ENCODE data around the gene PAQR7. TPM values are rescaled to one million over a fixed set of nuclear protein-coding genes. Genes with fewer than 3 reads are reported as not detected.

Gene PAQR7
- polyA plus RNA-seq, 1 experiment = 10.7 TPM

GRCh38 chr1:25869909-25870606, 5.5 kb downstream of the PAQR7 start:
- TF ChIP-seq CTCF (IDR thresholded peaks at IDR 0.05; ENCODE audit: low read depth, low read length) = no peak
- no peak for DNase-seq (ENCODE audit: low read depth, low spot score)
- H3K27ac ChIP-seq (ENCODE audit: low read depth, low read length) = no peak overlapping the region
- no peaks in the 10 kb centered on the region for H3K9me3 ChIP-seq (ENCODE audit: control insufficient read depth, insufficient read depth, low read length)
- H3K4me3 ChIP-seq (ENCODE audit: low read depth, low read length) = no peak overlapping the region
- no peaks in the 10 kb centered on the region for H3K27me3 ChIP-seq (ENCODE audit: control insufficient read depth, insufficient read depth, low read length)
- ChIA-PET POLR2A (no interaction called here), CTCF (interaction anchor here (0.6 to 1.2 kb wide), 2 partner anchors 14 to 26 kb away, joined by 3 to 5 read pairs; no protein-coding TSS in a partner anchor)

- CTCF ChIA-PET = interaction anchor here (0.6 to 1.5 kb wide), 3 partner anchors 8 to 258 kb away, joined by 3 to 5 read pairs (median 3); partner anchors contain the start of gene PAQR7
- H3K9me3 ChIP-seq (ENCODE audit: control insufficient read depth, insufficient read depth, low read length) = no peaks in the 10 kb centered on the region; the same call in 1 of the 2 replicates
- DNase-seq (ENCODE audit: low read depth, low spot score) = no peak
- no peak overlapping the region for H3K27ac ChIP-seq (ENCODE audit: low read depth, low read length)
- H3K4me3 ChIP-seq (ENCODE audit: low read depth, low read length) = no peak overlapping the region
- POLR2A ChIA-PET = no interaction called here
- no peak for TF ChIP-seq CTCF (IDR thresholded peaks at IDR 0.05; ENCODE audit: low read depth, low read length)
- H3K27me3 ChIP-seq (ENCODE audit: control insufficient read depth, insufficient read depth, low read length) = no peaks in the 10 kb centered on the region
These were observed 8.1 kb downstream of the PAQR7 start for GRCh38 chr1:25867210-25867991.

- Histone ChIP-seq H3K27me3 (ENCODE audit: control insufficient read depth, insufficient read depth, low read length) (no peaks in the 10 kb centered on the region), H3K9me3 (ENCODE audit: control insufficient read depth, insufficient read depth, low read length) (no peaks in the 10 kb centered on the region; the same call in 1 of the 2 replicates), H3K27ac (ENCODE audit: low read depth, low read length) (no peak overlapping the region), H3K4me3 (ENCODE audit: low read depth, low read length) (no peak overlapping the region)
- DNase-seq (ENCODE audit: low read depth, low spot score) = no peak
- POLR2A ChIA-PET = no interaction called here
- CTCF ChIA-PET = interaction anchor here (1.0 kb wide), 1 partner anchor 9 kb away, joined by 3 read pairs; the partner anchor contains the start of gene PAQR7
- no peak for TF ChIP-seq CTCF (IDR thresholded peaks at IDR 0.05; ENCODE audit: low read depth, low read length)
These were observed 9.2 kb downstream of the PAQR7 start for GRCh38 chr1:25866288-25866687.

- ChIA-PET POLR2A (no interaction called here), CTCF (interaction anchor here (0.7 to 1.3 kb wide), 3 partner anchors 31 to 291 kb away, joined by 3 read pairs; no protein-coding TSS in a partner anchor)
- Histone ChIP-seq H3K27me3 (ENCODE audit: control insufficient read depth, insufficient read depth, low read length) (no peaks in the 10 kb centered on the region), H3K9me3 (ENCODE audit: control insufficient read depth, insufficient read depth, low read length) (no peaks in the 10 kb centered on the region; the same call in 1 of the 2 replicates), H3K27ac (ENCODE audit: low read depth, low read length) (no peak overlapping the region), H3K4me3 (ENCODE audit: low read depth, low read length) (no peak overlapping the region)
- DNase-seq (ENCODE audit: low read depth, low spot score) = no peak
- TF ChIP-seq CTCF (IDR thresholded peaks at IDR 0.05; ENCODE audit: low read depth, low read length) = no peak
These were observed 11.1 kb downstream of the PAQR7 start for GRCh38 chr1:25864434-25864833.

Measured in AG04450 (cell line).